T-helper 22 cell (primary cell): ENCODE measurements around the gene LHX2.

Experiments used
- DNase-seq: peaks from one replicate; pipeline ENCODE4 v3.0.0-alpha.2; 2020; ENCODE audit warnings: low read depth

Gene LHX2

DNA sequence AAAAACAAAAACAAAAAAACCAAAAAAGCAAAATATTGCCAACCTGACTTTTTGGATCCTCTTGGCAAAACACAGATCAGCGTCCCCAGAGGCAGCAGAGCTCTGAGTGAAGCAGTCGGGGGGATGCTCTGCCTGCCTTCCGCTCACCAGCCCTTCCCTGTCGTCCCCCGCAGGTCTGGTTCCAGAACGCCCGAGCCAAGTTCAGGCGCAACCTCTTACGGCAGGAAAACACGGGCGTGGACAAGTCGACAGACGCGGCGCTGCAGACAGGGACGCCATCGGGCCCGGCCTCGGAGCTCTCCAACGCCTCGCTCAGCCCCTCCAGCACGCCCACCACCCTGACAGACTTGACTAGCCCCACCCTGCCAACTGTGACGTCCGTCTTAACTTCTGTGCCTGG is 20.7 kb downstream of the LHX2 start:
- no peak for DNase-seq

DNA sequence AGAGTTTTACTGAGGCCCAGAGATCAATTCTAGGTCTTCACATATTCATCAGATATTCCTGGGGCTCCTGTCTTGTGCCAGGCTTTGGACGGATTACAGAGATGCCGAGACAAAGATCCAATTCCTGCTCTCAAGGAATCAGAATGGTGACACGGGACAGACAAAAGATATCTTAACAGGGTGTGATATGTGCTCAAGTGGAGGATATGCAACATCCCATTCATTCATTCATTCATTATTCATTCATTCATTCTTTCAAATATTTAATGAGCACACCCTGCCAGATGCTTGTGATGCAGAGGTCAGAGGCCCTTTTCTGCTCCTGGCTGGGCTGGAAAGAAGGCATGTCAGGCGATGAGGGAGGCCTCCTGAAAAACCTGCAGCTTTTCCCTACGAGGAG is 21.8 kb downstream of the LHX2 start:
- DNase-seq: no peak

DNA sequence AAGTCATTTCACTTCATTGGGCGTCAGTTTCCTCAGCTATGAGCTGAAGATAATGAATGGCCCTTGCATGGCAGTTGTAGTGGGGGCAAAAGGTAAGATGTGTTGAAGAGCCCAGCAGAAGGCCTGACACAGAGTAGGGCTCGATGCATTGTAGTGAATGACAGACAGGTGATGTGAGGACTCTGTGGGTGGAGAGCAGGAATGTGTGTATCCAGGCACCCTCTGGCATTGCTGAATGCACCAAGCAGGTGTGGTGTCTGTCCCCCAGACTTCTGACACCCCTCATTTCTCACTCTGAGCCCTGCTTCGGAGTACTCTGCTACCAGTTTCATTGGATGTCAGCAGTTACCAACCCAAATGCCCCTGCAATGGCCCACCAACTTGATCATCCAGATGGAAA is 22.4 kb downstream of the LHX2 start:
- DNase-seq: no peak

- no peak for DNase-seq
Observed at GRCh38 chr9:124035001-124035650, 23.6 kb downstream of the LHX2 start.

GRCh38 chr9:124036578-124036977 is 25.0 kb downstream of the LHX2 start:
- DNase-seq: no peak

DNA sequence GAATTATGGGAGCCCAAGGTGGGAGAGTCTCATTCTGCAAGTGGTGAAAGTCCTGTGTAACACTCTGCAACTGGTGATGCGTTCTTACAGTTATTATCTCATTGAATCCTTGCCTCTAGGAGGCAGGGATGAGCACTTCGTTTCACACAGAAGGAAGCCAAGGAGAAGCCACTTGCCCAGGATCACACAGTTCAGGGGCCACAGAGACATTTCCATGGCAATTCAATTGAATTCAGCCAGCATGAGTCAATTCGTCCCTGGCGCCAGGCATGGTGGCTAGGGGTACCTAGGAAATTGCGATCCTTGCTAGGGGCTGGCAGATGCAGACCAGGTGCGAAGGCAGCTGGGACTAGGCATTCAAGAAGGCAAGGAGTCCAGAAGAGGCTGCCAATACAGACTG is 26.2 kb downstream of the LHX2 start:
- DNase-seq: no peak

- DNase-seq: no peak
Observed at GRCh38 chr9:124038239-124038638, 26.7 kb downstream of the LHX2 start.

- DNase-seq: no peak
Observed at GRCh38 chr9:124038790-124039633, 27.4 kb downstream of the LHX2 start.

DNA sequence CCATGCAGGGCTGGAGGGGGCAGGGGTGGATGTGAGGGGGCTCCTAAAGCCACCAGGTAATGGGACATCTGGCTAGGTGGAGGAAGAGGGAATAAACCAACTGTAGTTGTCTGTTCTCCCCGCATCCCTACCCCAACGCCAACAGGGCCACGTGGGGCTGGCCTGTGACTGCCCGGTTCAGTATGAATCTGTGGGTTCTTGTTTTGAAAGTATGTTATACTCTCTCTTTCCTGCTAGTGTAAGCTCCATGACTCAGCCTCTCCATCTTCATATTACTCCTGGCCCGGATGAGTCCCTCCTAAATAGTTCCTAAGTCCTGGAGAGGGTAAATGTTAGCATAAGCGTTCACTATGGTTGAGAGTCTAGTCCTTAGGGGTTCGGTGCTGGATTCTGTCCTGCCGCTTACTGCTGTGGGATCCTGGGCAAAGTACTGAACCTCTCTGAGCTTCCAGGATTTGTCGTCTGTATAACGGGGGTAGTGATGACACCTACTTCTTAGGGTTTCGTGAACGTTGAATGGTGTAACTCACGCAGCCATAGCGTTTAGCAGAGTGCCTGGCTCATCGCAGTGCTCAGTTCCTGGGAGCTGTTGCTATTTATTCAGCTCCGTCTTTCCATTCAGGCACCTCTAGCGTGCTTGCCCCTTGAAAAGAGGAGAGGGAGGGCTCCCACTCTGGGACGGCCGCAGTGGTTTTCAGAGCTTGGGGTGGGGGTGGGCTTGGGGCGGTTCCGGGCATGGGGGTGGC is 28.8 kb downstream of the LHX2 start:
- DNase-seq: no peak

GRCh38 chr9:124040935-124041816 is 29.6 kb downstream of the LHX2 start:
- DNase-seq: no peak

GRCh38 chr9:124041817-124042116 is 30.2 kb downstream of the LHX2 start:
- DNase-seq: no peak

DNA sequence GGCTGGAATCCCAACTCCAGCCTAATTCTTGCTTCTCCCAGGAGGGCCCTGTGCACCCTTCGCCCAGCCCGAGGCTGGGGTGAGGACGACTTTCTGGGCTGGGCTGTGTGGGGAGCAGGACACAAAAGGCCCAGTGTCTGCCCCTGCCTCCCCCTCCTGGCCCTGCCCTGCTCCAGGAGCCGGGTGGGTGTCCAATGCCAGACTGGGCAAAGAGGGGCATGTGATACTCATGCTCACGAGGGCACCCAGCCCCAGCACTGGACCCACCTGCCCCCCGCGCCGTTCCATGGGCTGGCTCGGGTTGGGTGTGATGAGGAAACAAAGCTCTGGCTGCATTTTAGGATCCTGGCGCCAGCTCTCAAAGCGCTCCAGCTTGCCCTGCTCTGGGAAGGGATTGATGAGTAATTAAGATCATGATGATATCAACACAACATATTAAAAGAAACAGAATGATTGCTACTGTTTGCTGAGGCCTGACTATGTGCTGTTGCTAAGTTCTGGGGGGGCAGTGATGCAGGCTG is 30.7 kb downstream of the LHX2 start:
- DNase-seq: no peak

- DNase-seq: no peak
Observed at GRCh38 chr9:124044448-124044847, 32.9 kb downstream of the LHX2 start.

DNA sequence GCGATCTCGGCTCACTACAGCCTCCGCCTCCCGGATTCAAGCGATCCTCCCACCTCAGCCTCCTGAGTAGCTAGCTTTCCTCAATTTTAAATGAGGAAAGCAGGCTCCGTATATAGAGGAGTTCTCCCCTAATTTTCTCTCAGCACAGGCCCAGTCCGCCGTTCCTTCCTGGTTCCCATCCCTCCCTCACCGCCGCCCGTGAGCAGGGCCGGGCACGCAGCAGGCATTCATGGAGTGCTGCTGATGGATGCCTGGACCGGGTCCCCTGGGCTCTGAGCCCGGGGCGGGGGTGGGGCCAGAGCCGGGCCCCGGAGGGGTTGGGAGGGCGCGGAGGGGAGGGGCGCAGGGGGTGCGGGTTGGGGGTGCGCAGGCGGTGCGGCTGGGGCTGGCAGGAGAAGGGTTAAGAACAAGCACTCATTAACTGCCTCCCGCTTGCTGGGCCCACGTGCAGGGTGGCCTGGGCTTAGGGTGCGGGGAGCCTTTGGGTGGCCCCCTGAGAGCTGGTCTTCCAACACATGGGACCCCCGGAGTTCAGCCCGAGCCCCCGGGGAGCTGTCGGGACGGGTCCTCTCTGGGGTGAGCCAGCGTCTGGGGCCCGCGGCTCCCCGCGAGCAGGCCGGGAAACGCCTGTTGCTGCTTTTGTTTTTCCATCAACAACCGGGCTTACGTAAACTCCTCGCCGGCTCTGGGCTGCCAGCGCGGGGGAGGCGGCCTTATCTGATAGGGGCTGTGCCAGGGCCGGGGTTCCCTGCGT is 33.7 kb downstream of the LHX2 start:
- no peak for DNase-seq

GRCh38 chr9:124045830-124046177 is 34.2 kb downstream of the LHX2 start:
- DNase-seq: no peak

DNA sequence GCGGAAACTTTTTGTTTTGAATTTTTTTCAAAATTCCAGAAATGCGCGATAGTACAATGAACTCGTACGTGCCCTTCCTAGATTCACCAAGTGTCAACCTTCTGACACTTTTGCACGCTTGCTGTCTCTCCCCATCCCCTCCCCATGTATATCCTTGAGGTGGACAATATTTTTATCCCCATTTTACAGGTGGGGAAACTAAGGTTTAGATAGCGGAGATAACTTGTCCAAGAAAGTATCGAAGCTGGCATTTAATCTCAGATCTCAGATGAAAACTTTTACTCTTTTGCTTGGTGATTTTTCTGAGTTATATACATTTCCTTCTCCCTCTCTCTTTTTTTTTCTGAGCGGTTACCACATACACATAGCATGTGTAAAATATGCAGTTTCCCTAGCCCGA is 34.6 kb downstream of the LHX2 start:
- no peak for DNase-seq

DNA sequence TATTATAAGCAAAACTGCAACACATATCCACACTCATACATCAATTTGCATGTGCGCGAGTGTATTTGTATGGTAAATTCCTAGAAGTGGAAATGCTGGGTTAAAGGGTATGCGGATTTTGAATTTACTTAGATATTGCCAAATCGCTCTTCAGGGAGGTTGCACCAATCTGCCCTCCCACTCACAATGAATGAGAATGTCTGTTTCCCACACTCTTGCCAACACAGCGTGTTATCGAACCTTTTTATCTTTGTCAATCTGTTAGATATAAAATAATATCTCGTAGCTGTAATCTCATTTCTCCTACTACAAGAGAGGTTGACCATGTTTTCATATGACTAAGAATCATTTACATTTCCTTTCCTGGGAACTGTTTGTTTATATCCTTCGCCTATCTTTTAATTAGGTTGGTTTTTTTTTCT is 35.7 kb downstream of the LHX2 start:
- no peak for DNase-seq

- no peak for DNase-seq
Observed at GRCh38 chr9:124050955-124051354, 39.4 kb downstream of the LHX2 start.

GRCh38 chr9:124052401-124052800 is 40.8 kb downstream of the LHX2 start:
- no peak for DNase-seq

DNA sequence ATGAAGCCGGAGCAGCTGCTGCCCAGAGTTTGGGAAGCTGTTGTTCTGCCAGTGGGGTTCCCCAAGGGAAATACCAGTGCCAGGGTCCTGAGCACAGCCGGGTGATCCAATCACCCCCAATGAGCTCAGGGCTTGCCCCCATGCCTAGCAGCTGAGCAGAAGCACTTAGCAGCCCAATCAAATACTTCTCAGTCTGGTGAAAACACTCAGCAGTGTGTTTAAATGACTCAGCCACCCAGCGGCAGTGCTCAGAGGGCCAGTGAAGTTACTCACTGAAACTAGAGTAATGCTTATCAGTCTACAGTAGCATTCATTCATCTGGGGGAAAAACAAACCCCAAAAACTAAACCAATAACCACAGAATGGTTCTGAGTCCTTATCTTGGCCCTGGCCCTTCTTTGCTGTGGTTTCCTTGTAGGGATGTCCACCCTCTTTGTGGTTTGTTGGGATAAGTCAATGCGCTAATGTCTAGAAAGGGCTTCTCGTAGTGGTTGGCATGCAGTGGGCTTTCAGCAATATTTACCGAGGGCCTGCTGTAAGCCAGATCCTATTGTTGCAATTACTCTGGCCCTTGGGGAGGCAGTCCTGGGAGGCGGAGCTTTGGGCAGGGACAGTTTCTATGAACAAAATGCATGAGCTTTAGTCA is 43.1 kb downstream of the LHX2 start:
- DNase-seq: no peak
